HL-60 (cell line): ENCODE results near the gene MARCHF3.
"Not testable (repeated sequence)": the region's sequence is repeated elsewhere in the genome, so short reads cannot be mapped to it uniquely, and the experiment has no call there.

Experiments used
- DNase-seq, 2 experiments: peaks; one replicate each; pipeline ENCODE4 v3.0.0-alpha.2; 2010 to 2020; ENCODE audit warnings: low read depth in 1 of 2, low spot score in 1 of 2
- H3K27ac ChIP-seq: fragments of 250-450 bp; sonication (Bioruptor Pico); replicated peaks from 2 replicates; pipeline ENCODE4 v1.5.1; 2020; ENCODE audit warnings: mild to moderate bottlenecking, moderate library complexity
- H3K27me3 ChIP-seq: fragments of 250-450 bp; sonication (Bioruptor Pico); 2 replicates; pipeline ENCODE4 v1.5.1; 2021; ENCODE audit warnings: mild to moderate bottlenecking, moderate library complexity; ENCODE audit not compliant: insufficient read depth, poor library complexity, severe bottlenecking
- H3K4me3 ChIP-seq: replicated peaks from 2 replicates; pipeline ENCODE4 v1.5.1; 2011; ENCODE audit warnings: mild to moderate bottlenecking, control low read depth, low read length; ENCODE audit not compliant: insufficient read depth
- GABPA ChIP-seq: IDR thresholded peaks from 2 replicates; pipeline ENCODE4 v1.6.1; 2012; ENCODE audit warnings: low read depth
- POLR2AphosphoS5 ChIP-seq: IDR thresholded peaks from 2 replicates; pipeline ENCODE4 v1.6.1; 2012; ENCODE audit warnings: low read depth
- SPI1 ChIP-seq: IDR thresholded peaks from 2 replicates; pipeline ENCODE4 v1.6.1; 2012; ENCODE audit warnings: low read depth, mild to moderate bottlenecking, borderline replicate concordance
- TF ChIP-seq, protein P1 (sequence below): IDR thresholded peaks from one replicate; pipeline ENCODE4 v1.5.1; 2011; ENCODE audit warnings: low read length, control low read depth, inconsistent platforms; ENCODE audit not compliant: insufficient read depth
- TF ChIP-seq, protein P2 (sequence below): IDR thresholded peaks from 2 replicates; pipeline ENCODE4 v1.6.1; 2012; ENCODE audit warnings: low read depth; ENCODE audit not compliant: insufficient replicate concordance

The MARCHF3 gene

DNA sequence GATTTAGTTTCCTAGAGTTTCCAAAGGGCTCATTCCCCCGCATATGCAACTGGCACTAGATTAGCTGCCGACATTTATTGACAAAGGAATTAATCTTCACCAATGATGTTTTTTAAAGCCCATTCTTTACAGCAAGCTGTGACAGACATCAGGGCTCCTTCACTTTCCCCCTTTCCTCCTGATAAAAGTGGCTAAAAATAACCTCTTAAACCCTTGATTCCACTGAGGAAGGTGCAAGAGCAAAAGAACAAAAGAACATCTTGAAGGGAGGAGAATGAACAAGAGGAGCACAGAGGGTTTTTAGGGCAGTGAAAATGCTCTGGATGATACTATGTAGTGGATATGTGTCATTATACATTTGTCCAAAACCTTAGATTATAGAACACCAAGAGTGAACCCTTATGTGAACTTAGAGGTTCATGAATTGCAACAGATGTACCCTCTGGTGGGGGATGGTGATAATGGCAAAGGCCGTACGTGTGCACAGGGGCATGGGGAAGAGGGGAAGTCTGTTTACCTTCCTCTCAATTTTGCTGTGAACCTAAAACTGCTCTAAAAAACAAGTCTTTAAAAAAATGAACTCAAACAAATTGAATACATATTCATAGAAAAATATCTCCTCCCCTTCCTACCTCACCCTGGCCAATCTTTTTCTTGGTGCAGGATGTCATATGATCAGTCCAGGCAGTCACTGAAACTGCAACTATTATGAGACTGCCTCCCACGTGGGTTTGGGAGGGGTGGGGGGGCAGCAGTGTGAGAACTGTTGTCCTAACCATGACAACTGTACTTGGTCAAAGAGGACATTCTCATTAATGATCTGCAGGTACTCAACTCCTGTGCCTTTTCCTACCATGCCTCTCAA, 83.0 kb downstream of the MARCHF3 start:
- peak; percentile 2; the same call in 1 of the 2 replicates for TF ChIP-seq SPI1
- TF ChIP-seq GABPA, result no peak
- H3K4me3 ChIP-seq, result no peak overlapping the region
- no peak for DNase-seq
- H3K27me3 ChIP-seq, result no peaks in the 10 kb centered on the region
- no peak overlapping the region for H3K27ac ChIP-seq

DNA sequence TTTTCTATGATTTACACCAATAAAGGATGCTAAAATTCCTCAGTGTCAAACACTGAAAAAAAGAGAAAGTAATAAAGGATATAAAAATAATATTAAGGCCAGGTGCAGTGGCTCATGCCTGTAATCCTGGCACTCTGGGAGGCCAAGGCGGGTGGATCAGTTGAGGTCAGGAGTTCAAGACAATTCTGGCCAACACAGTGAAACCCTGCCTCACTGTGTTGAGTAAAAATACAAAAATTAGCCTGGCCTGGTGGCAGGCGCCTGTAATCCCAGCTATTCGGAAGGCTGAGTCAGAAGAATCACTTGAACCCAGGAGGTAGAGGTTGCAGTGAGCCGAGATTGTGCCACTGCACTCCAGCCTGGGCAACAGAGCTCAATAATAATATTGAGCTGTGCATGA, 87.5 kb downstream of the MARCHF3 start:
- DNase-seq, H3K4me3 ChIP-seq, H3K27ac ChIP-seq, H3K27me3 ChIP-seq: not testable (repeated sequence)

DNA sequence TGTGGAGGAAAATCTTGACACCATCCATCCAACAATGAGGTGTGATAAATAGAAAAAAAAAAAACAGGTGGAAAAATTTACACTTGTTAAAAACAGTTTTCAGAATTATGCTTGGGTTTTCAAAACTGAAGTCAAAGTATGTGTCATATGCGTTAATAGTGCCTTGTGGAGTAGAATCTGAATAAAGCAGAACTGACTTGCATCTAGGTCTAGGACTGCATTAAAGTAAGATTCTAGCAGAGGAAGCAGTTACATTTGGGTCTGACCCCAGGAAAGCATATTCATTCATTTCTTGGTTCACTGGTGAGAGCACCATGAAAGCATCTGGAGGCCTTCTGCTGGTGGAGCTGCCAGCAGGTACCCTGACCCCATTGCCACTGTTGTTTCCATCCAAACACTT, 89.0 kb downstream of the MARCHF3 start:
- no peak for DNase-seq
- Histone ChIP-seq H3K27me3 (no peaks in the 10 kb centered on the region), H3K4me3 (no peak overlapping the region), H3K27ac (no peak overlapping the region)
- TF ChIP-seq SPI1 (no peak), POLR2AphosphoS5 (no peak)

DNA sequence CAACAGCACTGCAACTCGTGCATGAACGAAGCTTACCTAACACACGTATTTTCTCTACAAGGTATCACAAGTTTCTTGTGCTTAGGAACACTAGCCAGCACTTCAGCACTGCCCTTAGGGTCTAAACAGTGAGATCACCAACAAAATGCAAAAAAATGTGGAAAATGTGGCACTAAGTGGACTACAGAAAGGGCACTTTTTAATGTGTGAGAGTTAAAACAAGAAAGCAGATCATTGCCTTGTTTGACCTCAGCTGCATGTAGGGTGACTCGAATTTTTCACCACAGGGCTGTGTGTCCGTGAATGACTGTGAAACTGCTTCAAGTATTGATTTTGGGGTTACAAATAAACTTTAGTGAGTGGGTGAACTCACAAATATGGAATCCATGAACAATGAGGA, 90.5 kb downstream of the MARCHF3 start:
- no peaks in the 10 kb centered on the region for H3K27me3 ChIP-seq
- DNase-seq, result no peak
- no peak overlapping the region for H3K4me3 ChIP-seq
- TF ChIP-seq, protein P1, sequence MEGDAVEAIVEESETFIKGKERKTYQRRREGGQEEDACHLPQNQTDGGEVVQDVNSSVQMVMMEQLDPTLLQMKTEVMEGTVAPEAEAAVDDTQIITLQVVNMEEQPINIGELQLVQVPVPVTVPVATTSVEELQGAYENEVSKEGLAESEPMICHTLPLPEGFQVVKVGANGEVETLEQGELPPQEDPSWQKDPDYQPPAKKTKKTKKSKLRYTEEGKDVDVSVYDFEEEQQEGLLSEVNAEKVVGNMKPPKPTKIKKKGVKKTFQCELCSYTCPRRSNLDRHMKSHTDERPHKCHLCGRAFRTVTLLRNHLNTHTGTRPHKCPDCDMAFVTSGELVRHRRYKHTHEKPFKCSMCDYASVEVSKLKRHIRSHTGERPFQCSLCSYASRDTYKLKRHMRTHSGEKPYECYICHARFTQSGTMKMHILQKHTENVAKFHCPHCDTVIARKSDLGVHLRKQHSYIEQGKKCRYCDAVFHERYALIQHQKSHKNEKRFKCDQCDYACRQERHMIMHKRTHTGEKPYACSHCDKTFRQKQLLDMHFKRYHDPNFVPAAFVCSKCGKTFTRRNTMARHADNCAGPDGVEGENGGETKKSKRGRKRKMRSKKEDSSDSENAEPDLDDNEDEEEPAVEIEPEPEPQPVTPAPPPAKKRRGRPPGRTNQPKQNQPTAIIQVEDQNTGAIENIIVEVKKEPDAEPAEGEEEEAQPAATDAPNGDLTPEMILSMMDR, result no peak
- TF ChIP-seq, protein P2, sequence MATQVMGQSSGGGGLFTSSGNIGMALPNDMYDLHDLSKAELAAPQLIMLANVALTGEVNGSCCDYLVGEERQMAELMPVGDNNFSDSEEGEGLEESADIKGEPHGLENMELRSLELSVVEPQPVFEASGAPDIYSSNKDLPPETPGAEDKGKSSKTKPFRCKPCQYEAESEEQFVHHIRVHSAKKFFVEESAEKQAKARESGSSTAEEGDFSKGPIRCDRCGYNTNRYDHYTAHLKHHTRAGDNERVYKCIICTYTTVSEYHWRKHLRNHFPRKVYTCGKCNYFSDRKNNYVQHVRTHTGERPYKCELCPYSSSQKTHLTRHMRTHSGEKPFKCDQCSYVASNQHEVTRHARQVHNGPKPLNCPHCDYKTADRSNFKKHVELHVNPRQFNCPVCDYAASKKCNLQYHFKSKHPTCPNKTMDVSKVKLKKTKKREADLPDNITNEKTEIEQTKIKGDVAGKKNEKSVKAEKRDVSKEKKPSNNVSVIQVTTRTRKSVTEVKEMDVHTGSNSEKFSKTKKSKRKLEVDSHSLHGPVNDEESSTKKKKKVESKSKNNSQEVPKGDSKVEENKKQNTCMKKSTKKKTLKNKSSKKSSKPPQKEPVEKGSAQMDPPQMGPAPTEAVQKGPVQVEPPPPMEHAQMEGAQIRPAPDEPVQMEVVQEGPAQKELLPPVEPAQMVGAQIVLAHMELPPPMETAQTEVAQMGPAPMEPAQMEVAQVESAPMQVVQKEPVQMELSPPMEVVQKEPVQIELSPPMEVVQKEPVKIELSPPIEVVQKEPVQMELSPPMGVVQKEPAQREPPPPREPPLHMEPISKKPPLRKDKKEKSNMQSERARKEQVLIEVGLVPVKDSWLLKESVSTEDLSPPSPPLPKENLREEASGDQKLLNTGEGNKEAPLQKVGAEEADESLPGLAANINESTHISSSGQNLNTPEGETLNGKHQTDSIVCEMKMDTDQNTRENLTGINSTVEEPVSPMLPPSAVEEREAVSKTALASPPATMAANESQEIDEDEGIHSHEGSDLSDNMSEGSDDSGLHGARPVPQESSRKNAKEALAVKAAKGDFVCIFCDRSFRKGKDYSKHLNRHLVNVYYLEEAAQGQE, result no peak
- TF ChIP-seq SPI1 (no peak), GABPA (no peak)
- H3K27ac ChIP-seq, result no peak overlapping the region

DNA sequence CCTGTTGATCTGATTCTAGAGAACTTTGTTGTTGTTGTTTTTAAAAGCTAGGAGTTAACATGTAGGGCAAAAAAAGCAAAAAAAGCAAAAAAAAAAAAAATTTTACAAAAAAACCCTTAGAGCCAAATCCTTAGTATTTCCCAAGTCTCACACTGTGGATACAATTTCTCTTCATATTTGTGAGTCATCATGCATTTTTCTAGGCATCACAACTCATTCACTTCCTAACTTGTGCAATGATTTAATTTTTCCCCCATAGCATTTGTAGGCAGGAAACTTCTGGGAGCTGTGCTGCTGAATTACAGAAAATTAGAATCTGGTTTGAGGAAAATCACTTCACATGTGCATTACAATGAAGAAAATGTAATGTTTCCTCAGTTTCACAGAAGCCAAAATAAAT, 91.9 kb downstream of the MARCHF3 start:
- Histone ChIP-seq H3K27ac (no peak overlapping the region), H3K4me3 (no peak overlapping the region), H3K27me3 (no peaks in the 10 kb centered on the region)
- no peak for TF ChIP-seq GABPA
- no peak for DNase-seq

DNA sequence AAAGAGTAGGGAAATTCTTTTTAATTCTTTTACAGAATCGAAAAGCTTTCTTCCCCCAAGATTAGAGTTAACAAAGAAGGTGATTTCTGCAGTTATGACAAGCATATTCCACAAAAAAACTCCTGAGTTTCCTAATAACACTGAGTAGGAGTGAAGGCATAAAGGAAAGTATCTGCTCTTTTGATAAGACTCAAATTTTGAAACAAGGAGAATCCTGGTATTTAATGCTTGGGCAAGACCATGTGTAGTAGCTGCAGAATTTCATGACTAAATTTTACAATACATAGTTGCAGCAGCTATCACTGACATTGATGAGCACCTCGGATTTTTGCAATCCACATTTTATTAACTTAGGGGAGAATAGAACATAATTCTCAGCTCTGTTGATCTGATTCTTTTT, 92.6 kb downstream of the MARCHF3 start:
- Histone ChIP-seq H3K27me3 (no peaks in the 10 kb centered on the region), H3K4me3 (no peak overlapping the region), H3K27ac (no peak overlapping the region)
- TF ChIP-seq, protein P1, result no peak
- TF ChIP-seq, protein P2, result no peak
- no peak for TF ChIP-seq POLR2AphosphoS5
- TF ChIP-seq SPI1, result no peak
- no peak for TF ChIP-seq GABPA
- no peak for DNase-seq
